Hepatocyte (in vitro differentiated cells): ENCODE measurements around the gene CGRRF1.

Experiments
- EZH2 ChIP-seq: fragments of 200-600 bp; sonication (generic); IDR thresholded peaks from 2 replicates; pipeline ENCODE4 v1.6.1; 2016; ENCODE audit warnings: antibody characterized with exemption, mild to moderate bottlenecking, borderline replicate concordance
- EZH2phosphoT487 ChIP-seq: fragments of 200-600 bp; sonication (generic); IDR thresholded peaks from one replicate; pipeline ENCODE4 v1.6.1; 2018; ENCODE audit warnings: antibody characterized with exemption, mild to moderate bottlenecking, low read depth, moderate library complexity; ENCODE audit not compliant: unreplicated experiment, severe bottlenecking
- TF ChIP-seq, protein P1 (sequence below): fragments of 200-600 bp; sonication (generic); IDR thresholded peaks from 2 replicates; pipeline ENCODE4 v1.5.1; 2016; ENCODE audit warnings: antibody characterized with exemption, mild to moderate bottlenecking; ENCODE audit not compliant: poor library complexity

DNA sequence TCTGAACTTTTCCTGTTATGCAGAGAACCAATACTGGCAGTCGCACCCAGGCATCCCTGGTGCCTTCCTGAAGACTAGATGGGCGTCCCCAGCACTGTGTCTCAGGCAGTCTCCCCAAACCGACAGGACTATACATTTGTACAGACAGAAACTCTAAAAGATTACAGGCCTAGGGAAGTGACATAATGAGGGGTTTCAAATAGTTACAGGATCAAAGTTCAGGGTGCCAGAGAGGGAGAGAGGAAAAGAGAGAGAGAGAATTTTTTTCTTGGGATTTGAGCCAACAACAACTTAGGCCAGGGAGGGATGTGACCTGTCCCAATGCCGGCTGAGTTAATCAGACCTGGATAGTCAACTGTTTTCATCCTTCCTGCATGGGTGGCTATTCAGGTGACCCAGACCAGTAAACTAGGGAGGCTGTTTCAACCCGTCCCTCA is 11.6 kb upstream of the CGRRF1 start:
- TF ChIP-seq, protein P1, sequence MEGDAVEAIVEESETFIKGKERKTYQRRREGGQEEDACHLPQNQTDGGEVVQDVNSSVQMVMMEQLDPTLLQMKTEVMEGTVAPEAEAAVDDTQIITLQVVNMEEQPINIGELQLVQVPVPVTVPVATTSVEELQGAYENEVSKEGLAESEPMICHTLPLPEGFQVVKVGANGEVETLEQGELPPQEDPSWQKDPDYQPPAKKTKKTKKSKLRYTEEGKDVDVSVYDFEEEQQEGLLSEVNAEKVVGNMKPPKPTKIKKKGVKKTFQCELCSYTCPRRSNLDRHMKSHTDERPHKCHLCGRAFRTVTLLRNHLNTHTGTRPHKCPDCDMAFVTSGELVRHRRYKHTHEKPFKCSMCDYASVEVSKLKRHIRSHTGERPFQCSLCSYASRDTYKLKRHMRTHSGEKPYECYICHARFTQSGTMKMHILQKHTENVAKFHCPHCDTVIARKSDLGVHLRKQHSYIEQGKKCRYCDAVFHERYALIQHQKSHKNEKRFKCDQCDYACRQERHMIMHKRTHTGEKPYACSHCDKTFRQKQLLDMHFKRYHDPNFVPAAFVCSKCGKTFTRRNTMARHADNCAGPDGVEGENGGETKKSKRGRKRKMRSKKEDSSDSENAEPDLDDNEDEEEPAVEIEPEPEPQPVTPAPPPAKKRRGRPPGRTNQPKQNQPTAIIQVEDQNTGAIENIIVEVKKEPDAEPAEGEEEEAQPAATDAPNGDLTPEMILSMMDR, result no peak
- TF ChIP-seq EZH2, result no peak
- TF ChIP-seq EZH2phosphoT487, result no peak
